Superior temporal gyrus (tissue), 1 donor: Measurements from ENCODE around the gene ARMC12.
"Not testable (repeated sequence)": the region's sequence is repeated elsewhere in the genome, so short reads cannot be mapped to it uniquely, and the experiment has no call there.

Experiments
- DNase-seq: peaks from one replicate; pipeline ENCODE4 v3.0.0-alpha.2; 2016; ENCODE audit errors: extremely low spot score

The ARMC12 gene

GRCh38 chr6:35734319-35734718 lies 2.5 kb upstream of the ARMC12 start:
- DNase-seq = not testable (repeated sequence)

GRCh38 chr6:35735452-35735851 lies 1.4 kb upstream of the ARMC12 start:
- no peak for DNase-seq

DNA sequence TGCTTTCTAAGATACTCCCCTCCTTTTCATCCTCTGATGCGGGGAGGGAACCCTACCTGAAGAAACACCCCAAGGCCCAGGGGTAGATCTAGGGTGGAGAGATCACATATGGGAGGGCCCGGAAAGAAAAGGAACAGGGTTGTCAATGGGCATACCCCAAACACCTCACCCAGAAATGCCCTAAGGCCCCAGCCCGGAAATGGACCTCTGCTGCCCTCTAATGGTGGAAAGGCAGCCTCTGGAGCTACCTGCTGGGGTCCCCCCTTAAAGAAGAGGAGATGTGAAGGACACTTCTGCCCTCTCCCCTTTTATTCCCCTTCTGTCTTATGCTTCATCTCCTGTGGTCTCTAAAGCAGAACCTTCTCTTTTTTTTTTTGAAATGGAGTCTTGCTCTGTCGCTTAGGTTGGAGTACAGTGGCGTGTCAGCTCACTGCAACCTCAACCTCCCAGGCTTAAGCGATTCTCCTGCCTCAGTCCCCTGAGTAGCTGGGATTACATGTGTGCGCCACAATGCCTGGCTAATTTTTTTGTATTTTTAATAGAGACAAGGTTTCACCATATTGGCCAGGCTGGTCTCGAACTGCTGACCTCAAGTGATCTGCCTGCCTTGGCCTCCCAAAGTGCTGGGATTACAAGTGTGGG lies 458 bp upstream of the ARMC12 start:
- DNase-seq = peak; percentile 92

- peak; percentile 94 for DNase-seq
Measured at GRCh38 chr6:35737413-35738211, 780 bp downstream of the ARMC12 start.

DNA sequence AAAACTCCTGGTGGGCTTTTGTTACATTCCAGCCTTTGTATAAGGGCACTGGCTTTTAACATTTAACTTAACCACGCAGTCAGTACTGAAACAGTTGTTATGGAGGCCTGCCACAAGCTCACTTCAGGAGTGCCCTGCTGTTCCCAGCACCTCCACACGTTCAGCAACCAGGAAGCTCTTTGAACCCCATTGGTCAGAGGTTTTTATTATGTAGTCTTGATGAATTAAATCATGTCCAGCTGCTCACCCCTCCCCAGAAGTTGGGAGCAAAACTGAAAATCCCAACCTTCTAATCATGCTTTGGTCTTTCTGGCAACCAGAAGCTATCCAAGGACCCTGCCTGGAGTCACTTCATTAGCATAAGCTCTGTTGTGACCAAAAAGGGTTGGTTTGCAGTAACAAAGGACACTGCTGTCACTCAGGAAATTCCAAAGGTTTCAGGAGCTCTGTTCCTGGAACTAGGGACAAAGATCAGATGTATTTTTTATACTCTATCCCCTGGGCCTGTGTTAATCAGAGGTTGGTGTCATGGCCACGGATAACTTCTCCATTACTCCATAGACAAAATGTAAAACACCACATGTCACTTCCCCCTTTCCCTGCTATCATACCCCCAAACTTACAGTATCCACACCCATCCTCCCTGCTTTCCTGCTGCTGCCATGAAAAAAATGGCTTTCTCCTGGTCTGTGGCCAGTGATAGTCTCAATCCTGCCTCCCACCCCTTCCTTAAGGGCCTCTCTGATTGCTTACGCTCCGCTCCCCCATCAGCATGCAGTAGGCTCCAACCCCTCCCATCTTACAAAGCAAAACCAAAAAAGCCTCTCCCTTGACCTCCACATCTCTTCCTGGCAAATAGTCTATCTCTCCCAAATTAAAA lies 3.1 kb downstream of the ARMC12 start:
- no peak for DNase-seq

GRCh38 chr6:35742842-35743241 lies 6.0 kb downstream of the ARMC12 start:
- no peak for DNase-seq

DNA sequence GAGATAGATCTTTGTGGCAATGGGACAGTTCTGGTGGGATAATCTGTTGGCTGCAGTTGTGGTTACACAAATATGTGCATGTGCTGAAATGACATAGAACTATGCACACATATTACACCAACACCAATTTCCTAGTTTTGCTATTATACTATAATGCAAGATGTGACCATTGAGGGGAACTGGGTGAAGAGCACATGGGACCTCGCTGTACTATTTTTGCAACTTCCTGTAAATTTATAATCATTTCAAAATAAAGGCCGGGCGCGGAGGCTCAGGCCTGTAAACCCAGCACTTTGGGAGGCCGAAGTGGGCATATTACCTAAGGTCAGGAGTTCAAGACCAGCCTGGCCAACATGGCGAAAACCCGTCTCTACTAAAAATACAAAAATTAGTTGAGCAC lies 8.7 kb downstream of the ARMC12 start:
- no peak for DNase-seq

GRCh38 chr6:35746516-35746915 lies 9.7 kb downstream of the ARMC12 start:
- DNase-seq = no peak

DNA sequence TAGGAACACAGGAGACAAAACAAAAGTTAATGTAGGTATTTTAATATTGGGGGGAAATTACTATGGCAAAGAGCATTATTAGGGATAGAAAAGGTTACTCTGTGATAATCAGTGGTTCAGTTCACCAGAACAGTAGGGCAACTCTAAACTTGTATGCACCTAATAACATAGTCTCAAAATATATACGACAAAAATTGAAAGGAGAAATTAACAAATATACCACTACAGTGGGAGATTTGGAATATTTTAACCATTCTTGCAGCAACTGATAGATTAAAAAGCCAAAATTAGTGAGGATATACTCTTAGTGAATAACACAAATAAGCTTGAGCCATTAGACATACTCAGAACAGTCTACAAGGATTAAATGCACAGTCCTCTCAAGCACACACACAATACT lies 11.0 kb downstream of the ARMC12 start:
- DNase-seq = no peak

DNA sequence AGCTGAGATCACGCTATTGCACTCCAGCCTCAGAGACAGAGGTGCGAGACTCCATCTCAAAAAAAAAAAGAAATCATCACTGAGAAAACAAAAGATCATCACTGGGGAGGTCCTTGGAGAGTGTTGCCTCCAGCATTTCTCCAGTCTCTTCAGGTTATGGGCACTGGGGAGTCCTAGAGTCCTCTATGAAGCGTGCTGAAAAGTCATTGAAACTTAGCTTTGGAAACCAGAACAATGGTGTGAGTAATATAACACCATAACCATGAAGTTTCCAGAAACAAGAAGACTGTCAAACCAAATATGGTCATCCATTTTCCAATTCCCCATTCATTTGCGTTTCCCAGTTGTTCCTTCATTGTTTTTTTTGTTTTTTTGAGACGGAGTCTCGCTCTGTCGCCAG lies 13.7 kb downstream of the ARMC12 start:
- no peak for DNase-seq

GRCh38 chr6:35751594-35751993 lies 14.8 kb downstream of the ARMC12 start:
- DNase-seq = no peak

DNA sequence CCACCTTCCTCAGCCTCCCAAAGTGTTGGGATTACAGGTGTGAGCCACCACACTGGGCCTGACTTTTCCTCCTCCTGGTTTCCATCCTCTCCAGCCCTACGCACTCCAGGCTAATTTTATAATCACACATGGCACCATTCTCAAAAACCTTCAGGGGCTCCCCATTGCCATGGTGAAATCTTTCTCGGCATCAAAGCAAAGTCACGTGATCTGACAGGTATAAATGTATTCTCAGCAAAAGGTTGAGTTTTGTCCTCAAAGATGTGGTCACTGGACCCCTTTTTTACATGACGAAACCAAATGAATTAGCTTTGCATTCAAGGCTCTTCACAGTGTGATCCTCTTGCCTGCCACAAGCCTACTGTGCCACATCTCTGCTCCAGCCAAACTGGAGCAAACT lies 15.5 kb downstream of the ARMC12 start:
- no peak for DNase-seq

- no peak for DNase-seq
Measured at GRCh38 chr6:35754452-35755277, 17.8 kb downstream of the ARMC12 start.

GRCh38 chr6:35755278-35755924 lies 18.6 kb downstream of the ARMC12 start:
- DNase-seq = no peak

- DNase-seq = no peak
Measured at GRCh38 chr6:35757456-35758123, 20.8 kb downstream of the ARMC12 start.

GRCh38 chr6:35759426-35759825 lies 22.6 kb downstream of the ARMC12 start:
- DNase-seq = no peak

- no peak for DNase-seq
Measured at GRCh38 chr6:35765739-35766138, 28.9 kb downstream of the ARMC12 start.

GRCh38 chr6:35769211-35769610 lies 32.4 kb downstream of the ARMC12 start:
- no peak for DNase-seq

DNA sequence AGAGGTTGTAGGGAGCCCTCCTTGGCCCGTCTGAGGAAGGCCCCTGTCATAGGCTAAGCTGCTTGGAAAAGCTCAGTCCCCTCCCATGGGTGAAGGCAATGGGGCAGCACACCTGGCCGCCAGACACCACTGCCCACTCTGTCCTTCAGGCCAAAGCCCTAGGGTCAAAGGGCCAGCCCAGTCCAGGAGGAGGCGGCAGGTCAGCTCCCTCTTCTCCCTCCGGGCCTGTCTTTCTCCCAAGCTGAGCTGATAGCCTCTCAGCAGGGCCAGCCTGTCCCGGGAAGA lies 34.5 kb downstream of the ARMC12 start:
- DNase-seq = no peak

GRCh38 chr6:35774116-35774794 lies 37.4 kb downstream of the ARMC12 start:
- no peak for DNase-seq
